IPS DF 4.7 (cell line): ENCODE results near the gene PTTG1IP.

Experiments
- DNase-seq: peaks from one replicate; pipeline ENCODE4 v3.0.0-alpha.2; 2013; ENCODE audit warnings: low spot score; ENCODE audit errors: extremely low read depth

Gene PTTG1IP

DNA sequence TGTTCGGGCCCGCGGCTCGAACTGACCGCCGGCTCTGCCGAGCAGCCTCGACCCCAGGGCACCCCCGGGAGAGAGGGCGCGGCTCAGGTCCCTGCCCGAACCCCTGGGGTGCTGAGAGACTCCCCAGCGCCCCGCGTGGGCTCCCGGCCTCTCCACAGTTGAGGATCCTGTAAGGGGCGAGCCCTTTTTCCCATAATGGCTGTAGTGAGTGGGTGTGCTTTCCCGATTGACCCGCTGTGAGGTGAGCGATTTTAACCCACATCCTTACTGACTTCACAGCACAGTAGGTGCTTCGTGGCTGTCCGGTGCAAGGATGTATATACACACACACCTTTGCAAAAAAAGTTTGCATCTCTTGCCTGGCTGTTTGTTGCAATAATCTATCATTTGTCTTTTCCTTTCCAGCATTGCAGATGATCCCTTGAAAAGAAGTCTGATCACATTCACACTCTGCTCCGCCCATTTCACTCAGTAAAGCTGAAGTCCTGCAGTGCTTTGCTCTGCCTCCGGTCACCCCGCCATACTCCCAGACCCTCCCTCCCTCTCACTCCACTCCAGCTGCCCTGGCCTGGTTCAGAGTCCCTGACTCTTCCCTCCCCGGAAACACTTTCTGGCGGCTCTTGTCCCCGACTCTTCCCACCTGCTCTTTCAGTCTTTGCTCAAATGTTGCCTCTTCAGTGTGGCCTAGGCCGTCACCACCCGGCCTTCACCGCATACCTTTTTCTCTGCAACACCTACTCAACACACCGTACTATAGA, 70.9 kb downstream of the PTTG1IP start:
- no peak for DNase-seq

DNA sequence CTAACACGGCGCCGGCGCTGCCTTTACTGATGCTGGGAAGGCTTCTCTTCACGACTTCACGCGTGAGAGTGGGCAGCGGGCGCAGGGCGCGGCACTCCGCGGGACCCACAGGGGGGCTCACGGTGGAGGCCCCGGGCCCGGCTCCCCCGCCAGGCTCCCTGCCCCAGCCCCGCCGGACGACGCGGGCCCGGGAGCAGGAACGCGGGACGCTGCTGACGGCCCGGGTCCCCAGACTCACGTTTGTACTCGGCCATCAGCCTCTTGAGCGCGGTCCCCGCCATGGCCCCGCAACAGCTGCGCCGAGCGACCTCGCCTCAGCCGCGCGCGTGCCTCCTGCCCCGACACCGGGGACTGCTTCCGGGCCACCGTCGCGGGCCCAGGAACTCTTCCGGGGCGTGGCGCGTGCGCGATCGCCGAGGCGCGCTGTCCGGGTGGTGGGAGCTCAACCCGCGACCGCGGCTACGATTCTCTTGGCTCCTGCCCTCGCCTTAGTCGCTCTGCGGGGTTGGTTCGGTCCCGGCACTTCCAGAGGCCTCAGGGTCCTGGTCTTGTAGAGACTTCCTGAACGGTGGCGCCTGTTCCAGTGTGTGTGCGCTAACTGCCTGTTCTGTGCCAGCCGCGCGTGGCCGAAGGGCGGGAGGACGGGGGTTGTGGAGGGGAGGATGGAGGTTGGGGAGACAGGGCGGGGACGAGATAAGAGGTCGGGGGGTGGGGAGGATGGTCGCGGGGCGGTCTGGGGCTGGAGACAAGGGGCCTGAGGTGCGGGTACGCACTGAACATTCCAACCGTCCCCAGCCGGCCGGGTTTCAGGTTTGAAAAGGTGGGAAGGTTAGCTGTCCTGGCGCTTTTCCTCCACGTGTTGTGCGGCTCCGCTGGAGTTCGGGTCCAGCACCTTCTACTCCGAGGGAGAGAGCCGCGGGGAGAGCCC, 71.8 kb downstream of the PTTG1IP start, which contains the start of gene UBE2G2:
Gene UBE2G2 (minus strand): TSS at position 353 of the 928 bp plus-strand sequence. CDS start 72 bp downstream, at position 281.
- DNase-seq: no peak

DNA sequence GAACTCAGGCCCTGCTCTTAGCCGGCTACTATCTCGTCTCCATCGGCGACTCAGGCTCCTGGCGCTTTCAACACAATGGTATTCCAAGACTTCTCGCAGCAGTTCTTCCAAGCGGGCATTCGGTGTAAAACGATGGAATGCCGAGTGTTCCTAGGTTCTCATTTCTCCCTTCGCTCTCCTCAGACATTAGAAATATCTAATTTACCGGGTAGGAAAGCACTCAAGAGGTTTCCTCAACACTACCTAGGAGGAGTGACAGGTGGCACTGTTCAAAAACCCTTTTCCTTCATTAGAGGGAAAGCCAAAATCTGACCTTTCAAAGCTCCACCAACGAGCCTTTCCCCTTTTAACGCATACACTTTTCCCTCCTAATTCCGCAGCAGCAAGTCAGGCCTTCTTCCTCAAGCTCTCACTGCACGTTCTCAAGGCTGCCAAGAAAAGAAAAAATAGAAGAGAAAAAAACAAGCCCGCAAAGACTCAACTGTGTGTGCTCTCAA, 72.5 kb downstream of the PTTG1IP start:
- no peak for DNase-seq

DNA sequence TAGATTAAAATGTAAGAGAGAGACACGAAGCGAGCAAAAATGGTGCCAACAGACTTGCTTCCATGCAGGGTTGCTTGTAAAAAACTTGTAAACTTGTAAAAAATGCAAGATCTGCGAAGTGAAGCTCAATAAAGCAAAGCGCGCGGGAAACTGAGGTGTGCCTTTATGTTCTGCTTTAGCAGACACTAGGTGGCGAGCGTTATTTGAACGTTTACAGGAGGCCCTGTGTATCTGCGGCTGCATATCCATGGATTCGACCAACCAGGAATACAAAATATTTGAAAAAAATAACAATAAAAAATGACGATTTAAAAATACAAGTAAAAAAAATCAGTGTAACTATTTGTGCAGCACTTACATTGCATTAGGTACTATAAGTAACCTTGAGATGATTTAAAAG, 73.4 kb downstream of the PTTG1IP start:
- no peak for DNase-seq

DNA sequence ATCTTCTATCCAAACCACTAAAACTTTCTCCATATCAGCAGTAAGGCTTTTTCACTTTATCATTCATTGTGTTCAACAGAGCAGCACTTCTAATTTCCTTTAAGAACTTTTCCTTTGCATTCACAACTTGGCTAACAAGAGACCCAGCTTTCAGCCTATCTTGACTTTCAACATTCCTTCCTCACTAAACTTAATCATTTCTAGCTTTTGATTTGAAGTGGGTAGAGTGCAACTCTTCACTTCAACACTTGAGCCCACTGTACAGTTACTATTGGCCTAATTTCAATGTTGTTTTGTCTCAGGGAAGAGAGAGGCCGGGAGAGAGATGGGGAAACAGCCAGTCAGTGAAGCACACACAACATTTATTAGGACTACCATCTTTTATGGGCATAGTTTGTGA, 73.8 kb downstream of the PTTG1IP start:
- no peak for DNase-seq
